Ovary (tissue), 3 donors: ENCODE results near the gene TMEM214.

Experiments
- EP300 ChIP-seq: sonication (generic); formaldehyde crosslinking; IDR thresholded peaks from one replicate; pipeline ENCODE4 v1.6.1; 2017; ENCODE audit warnings: antibody characterized with exemption
- POLR2A ChIP-seq: fragments of 450-650 bp; IDR thresholded peaks from one replicate; pipeline ENCODE4 v1.6.1; 2017; ENCODE audit warnings: antibody characterized with exemption, mild to moderate bottlenecking, moderate library complexity
- TF ChIP-seq, protein P1 (sequence below), 3 donors: fragments of 450-650 bp in 2 of 3; fragments of 200-600 bp in 1 of 3; IDR thresholded peaks; one replicate each; pipeline versions ENCODE4 v1.5.1 to v1.8.0; 2016 to 2022; ENCODE audit warnings: antibody characterized with exemption in 3 of 3, mild to moderate bottlenecking in 1 of 3
- donor health status: DM: no; HTN: no; CAD: no.

DNA sequence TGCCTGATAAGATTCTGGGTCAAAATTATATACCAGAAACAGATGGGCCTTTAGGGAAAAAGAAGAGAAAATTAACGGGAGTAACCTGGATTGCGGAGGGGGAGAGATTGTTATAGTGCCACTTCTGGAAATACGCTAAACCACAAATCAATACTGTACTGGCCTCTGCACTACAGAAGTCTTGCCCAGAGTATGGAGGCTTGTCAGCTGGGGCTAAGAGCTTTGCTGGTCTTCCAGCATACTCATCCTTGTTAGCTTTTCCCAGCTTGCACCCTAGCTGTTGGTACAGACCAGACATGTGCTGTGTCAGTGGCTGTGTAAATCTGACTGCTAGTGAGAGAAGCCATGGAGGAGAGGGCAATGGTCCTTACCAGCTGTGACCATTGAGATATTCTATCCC, 27.6 kb downstream of the TMEM214 start:
- TF ChIP-seq, protein P1, sequence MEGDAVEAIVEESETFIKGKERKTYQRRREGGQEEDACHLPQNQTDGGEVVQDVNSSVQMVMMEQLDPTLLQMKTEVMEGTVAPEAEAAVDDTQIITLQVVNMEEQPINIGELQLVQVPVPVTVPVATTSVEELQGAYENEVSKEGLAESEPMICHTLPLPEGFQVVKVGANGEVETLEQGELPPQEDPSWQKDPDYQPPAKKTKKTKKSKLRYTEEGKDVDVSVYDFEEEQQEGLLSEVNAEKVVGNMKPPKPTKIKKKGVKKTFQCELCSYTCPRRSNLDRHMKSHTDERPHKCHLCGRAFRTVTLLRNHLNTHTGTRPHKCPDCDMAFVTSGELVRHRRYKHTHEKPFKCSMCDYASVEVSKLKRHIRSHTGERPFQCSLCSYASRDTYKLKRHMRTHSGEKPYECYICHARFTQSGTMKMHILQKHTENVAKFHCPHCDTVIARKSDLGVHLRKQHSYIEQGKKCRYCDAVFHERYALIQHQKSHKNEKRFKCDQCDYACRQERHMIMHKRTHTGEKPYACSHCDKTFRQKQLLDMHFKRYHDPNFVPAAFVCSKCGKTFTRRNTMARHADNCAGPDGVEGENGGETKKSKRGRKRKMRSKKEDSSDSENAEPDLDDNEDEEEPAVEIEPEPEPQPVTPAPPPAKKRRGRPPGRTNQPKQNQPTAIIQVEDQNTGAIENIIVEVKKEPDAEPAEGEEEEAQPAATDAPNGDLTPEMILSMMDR (IDR thresholded peaks at IDR 0.05) = no peak
- TF ChIP-seq EP300 (no peak), POLR2A (no peak)
